OCI-LY7 (cell line): ENCODE data around the gene TMEM161A.

Source experiments
- CTCF ChIP-seq: fragments of 200-600 bp; sonication (generic); conservative IDR thresholded peaks from 2 replicates; pipeline ENCODE4 v1.5.1; 2014; ENCODE audit warnings: mild to moderate bottlenecking, antibody characterized with exemption, low read length, moderate library complexity, mixed read lengths
- EZH2phosphoT487 ChIP-seq: fragments of 200-600 bp; sonication (generic); IDR thresholded peaks from 2 replicates; pipeline ENCODE4 v1.6.1; 2018; ENCODE audit warnings: low read depth, borderline replicate concordance, mild to moderate bottlenecking, mixed run types, antibody characterized with exemption, low read length, moderate library complexity, mixed read lengths

GRCh38 chr19:19079571-19079970, 58.7 kb downstream of the TMEM161A start:
- TF ChIP-seq CTCF = no peak
- no peak for TF ChIP-seq EZH2phosphoT487
